HepG2 (cell line): ENCODE results near the gene PIK3IP1. TPM values are rescaled to one million over a fixed set of nuclear protein-coding genes. Genes with fewer than 3 reads are reported as not detected.

Experiments used
- ATAC-seq: fragments of 200-7000 bp; cut with Tn5 transposase; 3 replicates; pipeline ENCODE4 v1.9.1; 2020; ENCODE audit warnings: mild to moderate bottlenecking, moderate library complexity
- BruUV-seq: library from RNA; stranded (reverse); fragments of 400-500 nt; replicated peaks from 2 replicates; lab custom pipeline; 2021; lab: Mats Ljungman, UMichigan
- CTCF ChIA-PET: fragments of 300-600 bp; formaldehyde crosslinking; extraction: SDS; loops from one replicate; lab custom pipeline; 2021; ENCODE audit warnings: low total read pairs, inconsistent platforms, low intra/inter-chr PET ratio; lab: Yijun Ruan, JAX
- POLR2A ChIA-PET: fragments of 350-600 bp; sonication (Branson Sonifier 250); formaldehyde crosslinking; loops from one replicate; lab custom pipeline; 2020; ENCODE audit warnings: antibody characterized with exemption, inconsistent platforms; lab: Yijun Ruan, JAX
- DNase-seq: peaks from one replicate; pipeline ENCODE4 v3.0.0-alpha.2; 2015; ENCODE audit warnings: low spot score
- FAIRE-seq: peaks from 3 replicates; lab custom pipeline; 2011; peaks lifted over from hg19 to GRCh38; lab: Jason Lieb, UNC
- H2AFZ ChIP-seq: one replicate; pipeline ENCODE4 v1.6.1; 2011; ENCODE audit warnings: low read length, inconsistent platforms
- H3K27ac ChIP-seq: fragments of 300-600 bp; 3 replicates; pipeline ENCODE4 v1.8.0; 2011; ENCODE audit warnings: mixed run types, mild to moderate bottlenecking, mixed read lengths, low read length, inconsistent platforms; ENCODE audit not compliant: insufficient read depth; ENCODE audit errors: extremely low read length
- H3K27me3 ChIP-seq, 2 experiments: fragments of 200-600 bp in 1 of 2; 2 replicates in 1 of 2; 3 replicates in 1 of 2; pipeline versions ENCODE4 v1.6.0 to v1.8.0; 2011; ENCODE audit warnings: low read length in 2 of 2, mild to moderate bottlenecking in 2 of 2, moderate library complexity in 2 of 2, inconsistent platforms in 1 of 2; ENCODE audit not compliant: insufficient read depth in 2 of 2, control insufficient read depth in 1 of 2
- H3K36me3 ChIP-seq, 2 experiments: fragments of 200-600 bp in 1 of 2; replicated peaks in 1 of 2; 2 replicates in 1 of 2; 3 replicates in 1 of 2; pipeline versions ENCODE4 v1.5.1 to v1.8.0; 2011; ENCODE audit warnings: low read length in 2 of 2, inconsistent platforms in 1 of 2; ENCODE audit not compliant: insufficient read depth in 2 of 2, control insufficient read depth in 1 of 2
- H3K4me1 ChIP-seq: 2 replicates; pipeline ENCODE4 v1.5.1; 2012; ENCODE audit warnings: low read length, inconsistent platforms; ENCODE audit not compliant: insufficient read depth
- H3K4me2 ChIP-seq: 2 replicates; pipeline ENCODE4 v1.6.0; 2011; ENCODE audit warnings: low read depth, low read length, inconsistent platforms
- H3K4me3 ChIP-seq, 3 experiments: fragments of 200-600 bp in 1 of 3; sonication (generic), shearing (Covaris generic) in 1 of 3; replicated peaks in 1 of 3; 2 replicates each; pipeline ENCODE4 v1.5.1; 2011 to 2016; ENCODE audit warnings: low read length in 3 of 3, inconsistent platforms in 2 of 3, low read depth in 2 of 3, mild to moderate bottlenecking in 2 of 3, control low read depth in 1 of 3, mixed read lengths in 1 of 3; ENCODE audit not compliant: insufficient read depth in 1 of 3
- H3K79me2 ChIP-seq: one replicate; pipeline ENCODE4 v1.6.1; 2011; ENCODE audit warnings: low read length, inconsistent platforms; ENCODE audit not compliant: insufficient read depth
- H3K9ac ChIP-seq: 2 replicates; pipeline ENCODE4 v1.6.0; 2011; ENCODE audit warnings: mild to moderate bottlenecking, low read depth, low read length, inconsistent platforms; ENCODE audit not compliant: insufficient read depth
- H3K9me3 ChIP-seq: 2 replicates; pipeline ENCODE4 v1.5.1; 2012; ENCODE audit warnings: mild to moderate bottlenecking, low read length
- H4K20me1 ChIP-seq: 2 replicates; pipeline ENCODE4 v1.6.0; 2011; ENCODE audit warnings: inconsistent platforms, mild to moderate bottlenecking, low read length, moderate library complexity; ENCODE audit not compliant: insufficient read depth
- BCL6 ChIP-seq: IDR thresholded peaks from 2 replicates; pipeline ENCODE4 v1.6.1; 2016; ENCODE audit warnings: missing genetic modification reagents, missing compliant biosample characterization
- DNMT1 ChIP-seq: sonication (generic); formaldehyde crosslinking; IDR thresholded peaks from 2 replicates; pipeline ENCODE4 v1.5.1; 2020; ENCODE audit warnings: mild to moderate bottlenecking, missing genetic modification reagents
- GABPB1 ChIP-seq: IDR thresholded peaks from 2 replicates; pipeline ENCODE4 v1.6.1; 2016; ENCODE audit warnings: mild to moderate bottlenecking, missing genetic modification reagents, moderate library complexity, missing compliant biosample characterization
- HNF1B ChIP-seq: sonication (generic); formaldehyde crosslinking; IDR thresholded peaks from 2 replicates; pipeline ENCODE4 v1.5.1; 2020; ENCODE audit warnings: mild to moderate bottlenecking, moderate library complexity, missing genetic modification reagents
- HNRNPL ChIP-seq: fragments of 200-400 bp; formaldehyde crosslinking; IDR thresholded peaks from 2 replicates; pipeline ENCODE4 v1.6.1; 2017; ENCODE audit warnings: mild to moderate bottlenecking, low read depth, low read length
- KDM2A ChIP-seq: sonication (generic); formaldehyde crosslinking; IDR thresholded peaks from 2 replicates; pipeline ENCODE4 v1.4.0; 2020; ENCODE audit warnings: low read depth, missing genetic modification reagents, borderline replicate concordance
- MAX ChIP-seq: IDR thresholded peaks from 2 replicates; pipeline ENCODE4 v1.6.1; 2012; ENCODE audit warnings: inconsistent platforms
- MNT ChIP-seq: fragments of 450-650 bp; IDR thresholded peaks from 2 replicates; pipeline ENCODE4 v1.6.1; 2016
- PAWR ChIP-seq: sonication (generic); formaldehyde crosslinking; IDR thresholded peaks from 2 replicates; pipeline ENCODE4 v1.4.0; 2020; ENCODE audit warnings: missing genetic modification reagents, mild to moderate bottlenecking, borderline replicate concordance
- RARG ChIP-seq: sonication (generic); formaldehyde crosslinking; IDR thresholded peaks from 2 replicates; pipeline ENCODE4 v1.4.0; 2020; ENCODE audit warnings: low read depth, mild to moderate bottlenecking, missing genetic modification reagents
- RFXANK ChIP-seq: IDR thresholded peaks from 2 replicates; pipeline ENCODE4 v1.6.1; 2016
- SMAD3 ChIP-seq: sonication (generic); formaldehyde crosslinking; IDR thresholded peaks from 2 replicates; pipeline ENCODE4 v1.4.0; 2020; ENCODE audit warnings: missing genetic modification reagents
- WIZ ChIP-seq: sonication (generic); formaldehyde crosslinking; IDR thresholded peaks from 2 replicates; pipeline ENCODE4 v1.5.1; 2020; ENCODE audit warnings: mild to moderate bottlenecking, missing genetic modification reagents
- ZFY ChIP-seq: sonication (generic); formaldehyde crosslinking; IDR thresholded peaks from 2 replicates; pipeline ENCODE4 v1.4.0; 2020; ENCODE audit warnings: missing genetic modification reagents
- ZMAT3 ChIP-seq: sonication (generic); formaldehyde crosslinking; conservative IDR thresholded peaks from 2 replicates; pipeline ENCODE4 v1.7.0; 2021; ENCODE audit warnings: missing genetic modification reagents
- ZNF12 ChIP-seq: sonication (generic); formaldehyde crosslinking; IDR thresholded peaks from 2 replicates; pipeline ENCODE4 v1.5.0; 2020; ENCODE audit warnings: missing genetic modification reagents
- ZNF230 ChIP-seq: sonication (generic); formaldehyde crosslinking; IDR thresholded peaks from 2 replicates; pipeline ENCODE4 v1.4.0; 2020; ENCODE audit warnings: mild to moderate bottlenecking, missing genetic modification reagents
- ZNF432 ChIP-seq: sonication (generic); formaldehyde crosslinking; IDR thresholded peaks from 2 replicates; pipeline ENCODE4 v1.5.0; 2020; ENCODE audit warnings: missing genetic modification reagents, mild to moderate bottlenecking, borderline replicate concordance
- ZNF614 ChIP-seq: IDR thresholded peaks from 2 replicates; pipeline ENCODE4 v1.6.1; 2018; ENCODE audit warnings: missing biosample characterization, missing genetic modification reagents, inconsistent platforms, borderline replicate concordance
- ZNF770 ChIP-seq: sonication (generic); formaldehyde crosslinking; IDR thresholded peaks from 2 replicates; pipeline ENCODE4 v1.5.0; 2020; ENCODE audit warnings: mild to moderate bottlenecking, missing genetic modification reagents
- WGBS: methylation state at CpG from one replicate; pipeline ENCODE4 v1.1.6; 2017; ENCODE audit warnings: low lambda C conversion rate; 5-methylcytosine and 5-hydroxymethylcytosine counted together
- in situ Hi-C: cut with HindIII; loops from 2 replicates; pipeline ENCODE4 v1.10.0; 2017; ENCODE audit warnings: low pct_unique_long_range_greater_than_20kb; ENCODE audit not compliant: extremely low pct_ligation_motif_present
- intact Hi-C: fragments of 100-400 bp; cut with micrococcal nuclease; formaldehyde crosslinking; loops from one replicate; pipeline ENCODE4 v1.10.0; 2022; ENCODE audit not compliant: unreplicated experiment
- polyA plus RNA-seq, 8 experiments: library from polyadenylated mRNA; depleted of rRNA in 3 of 8; stranded (reverse) in 7 of 8; unstranded in 1 of 8; fragments of >200 nt; fragmentation: Illumina TruSeq in 4 of 8; extraction: Trizol in 4 of 8; gene quantifications; 2 replicates each; pipeline versions ENCODE4 v1.2.1 to v1.2.3, GENCODE V29; 2011 to 2016; ENCODE audit warnings: low read depth in 4 of 8, missing spikeins in 1 of 8, mixed read lengths in 1 of 8; ENCODE audit not compliant: insufficient read depth in 1 of 8
- total RNA-seq, 5 experiments: library from RNA; depleted of rRNA; stranded (reverse); fragments of >200 nt; fragmentation: Illumina TruSeq; extraction: Trizol; gene quantifications; 2 replicates each; pipeline ENCODE4 v1.2.3, GENCODE V29; 2016; ENCODE audit warnings: low read depth in 1 of 5

Gene PIK3IP1
- total and polyA plus RNA-seq, 2 of the 13 experiments (the other 11 are each of a cell fraction or from before 2014, with no cell fraction given) = 1.3 to 2.5 TPM

- FAIRE-seq (no peak), ATAC-seq (peak; percentile 1; the same call in 1 of the 3 replicates)
- H2AFZ ChIP-seq = no peak overlapping the region
- TF ChIP-seq GABPB1 (CRISPR knock-in tag) (no peak), MNT (no peak), HNRNPL (no peak), ZNF770 (0 out of 2 replicates have a peak, but pooled peaks have one; percentile 49), ZNF230 (CRISPR knock-in tag) (0 out of 2 replicates have a peak, but pooled peaks have one; percentile 32), BCL6 (CRISPR knock-in tag) (no peak), ZMAT3 (CRISPR knock-in tag) (no peak), WIZ (CRISPR knock-in tag) (0 out of 2 replicates have a peak, but pooled peaks have one; percentile 28), HNF1B (CRISPR knock-in tag) (peak; percentile 33; the same call in 1 of the 2 replicates), MAX (no peak), ZNF12 (no peak), RARG (CRISPR knock-in tag) (no peak), RFXANK (no peak), DNMT1 (0 out of 2 replicates have a peak, but pooled peaks have one; percentile 44), ZNF614 (CRISPR knock-in tag) (no peak), SMAD3 (CRISPR knock-in tag) (no peak), ZNF432 (CRISPR knock-in tag) (no peak), ZFY (CRISPR knock-in tag) (0 out of 2 replicates have a peak, but pooled peaks have one; percentile 24), KDM2A (CRISPR knock-in tag) (no peak), PAWR (CRISPR knock-in tag) (no peak)
Observed at GRCh38 chr22:31291481-31292235, 630 bp downstream of the PIK3IP1 start.

More at GRCh38 chr22:31291481-31292235, 630 bp downstream of the PIK3IP1 start:
- H3K4me2 ChIP-seq = peak overlapping the region; percentile 100
- peak overlapping the region; percentile 69 for H3K9ac ChIP-seq
- no peaks in the 10 kb centered on the region for H3K27me3 ChIP-seq
- H3K27ac ChIP-seq = no peak overlapping the region
- H4K20me1 ChIP-seq = no peaks in the 10 kb centered on the region
- H3K9me3 ChIP-seq = no peaks in the 10 kb centered on the region
- in situ Hi-C loops (no loop called here), intact Hi-C loops (loop anchor here (1.0 kb wide), 1 partner anchor 22 kb away; no protein-coding TSS in a partner anchor)
- no peaks in the 10 kb centered on the region for H3K79me2 ChIP-seq
- H3K4me1 ChIP-seq = peaks cover 37% of the 10 kb centered on the region
- no peaks in the 10 kb centered on the region for H3K36me3 ChIP-seq
- ChIA-PET POLR2A (interaction anchor here (1.2 to 3.0 kb wide), 4 partner anchors 11 to 80 kb away, joined by 3 to 21 read pairs (median 4); partner anchors contain the start of gene PATZ1), CTCF (interaction anchor here (1.1 kb wide), 1 partner anchor 22 kb away, joined by 3 read pairs; no protein-coding TSS in a partner anchor)
- TSS peak; percentile 63 for BruUV-seq
- no peak for DNase-seq
- peak overlapping the region; percentile 46 to 78 (median 51) for H3K4me3 ChIP-seq
- WGBS = 3% methylated on average over 18 of the region's 20 CpGs
